Urinary bladder (tissue), 4 donors: ENCODE results near the gene DAND5. TPM values are rescaled to one million over a fixed set of nuclear protein-coding genes. Genes with fewer than 3 reads are reported as not detected.
A peak's percentile ranks its signal among the peaks of the same experiment; 100 is the strongest.

Experiments
- DNase-seq: peaks from one replicate; pipeline ENCODE4 v3.0.0-alpha.2; 2015; ENCODE audit errors: extremely low spot score
- H3K27ac ChIP-seq: one replicate; pipeline ENCODE4 v1.5.1; 2013; ENCODE audit warnings: low read depth, mild to moderate bottlenecking, moderate library complexity
- H3K36me3 ChIP-seq: one replicate; pipeline ENCODE4 v1.6.1; 2013; ENCODE audit warnings: mild to moderate bottlenecking, moderate library complexity; ENCODE audit not compliant: insufficient read depth
- H3K4me1 ChIP-seq: one replicate; pipeline ENCODE4 v1.6.1; 2013; ENCODE audit warnings: mild to moderate bottlenecking, moderate library complexity; ENCODE audit not compliant: insufficient read depth
- H3K4me3 ChIP-seq: one replicate; pipeline ENCODE4 v1.5.1; 2013; ENCODE audit warnings: low read depth, low read length
- WGBS: extraction: QIAGEN DNeasy Blood & Tissue Kit; methylation state at CpG from one replicate; pipeline ENCODE4 v1.1.7; 2013; 5-methylcytosine and 5-hydroxymethylcytosine counted together
- polyA plus RNA-seq: library from polyadenylated mRNA; stranded (reverse); fragments of 200-250 nt; gene quantifications from one replicate; pipeline ENCODE4 v1.2.3, GENCODE V29; 2013
- total RNA-seq: library from RNA; depleted of rRNA; stranded (reverse); fragments of >200 nt; gene quantifications from one replicate; pipeline ENCODE4 v1.2.3, GENCODE V29; 2014
- donor health status: healthy with polysubstance abuse.
- donor health status: healthy.

DAND5 gene
- total and polyA plus RNA-seq, 2 donors, result not detected

- Histone ChIP-seq H3K4me1 (no peaks in the 10 kb centered on the region), H3K36me3 (no peaks in the 10 kb centered on the region), H3K27ac (no peak overlapping the region), H3K4me3 (no peak overlapping the region)
- WGBS, result 60% methylated on average over 62 of the region's 62 CpGs
- DNase-seq, result no peak
These were observed 40.9 kb downstream of the DAND5 start for GRCh38 chr19:13010038-13010991.

- Histone ChIP-seq H3K4me1 (no peaks in the 10 kb centered on the region), H3K4me3 (no peak overlapping the region)
These were observed 41.7 kb downstream of the DAND5 start for GRCh38 chr19:13010992-13011652.

GRCh38 chr19:13011653-13012389 is 42.4 kb downstream of the DAND5 start:
- DNase-seq, result no peak
- H3K36me3 ChIP-seq, result no peaks in the 10 kb centered on the region
- peak overlapping the region; percentile 43 for H3K4me3 ChIP-seq
- 65% methylated on average over 54 of the region's 54 CpGs for WGBS
- peak overlapping the region; percentile 93 for H3K27ac ChIP-seq
- no peaks in the 10 kb centered on the region for H3K4me1 ChIP-seq

More at GRCh38 chr19:13010992-13011652, 41.7 kb downstream of the DAND5 start:
- Histone ChIP-seq H3K27ac (no peak overlapping the region), H3K36me3 (no peaks in the 10 kb centered on the region)
- DNase-seq, result no peak
- 57% methylated on average over 39 of the region's 39 CpGs for WGBS

GRCh38 chr19:13012390-13012689 is 43.0 kb downstream of the DAND5 start:
- Histone ChIP-seq H3K4me3 (peak overlapping the region; percentile 43), H3K36me3 (no peaks in the 10 kb centered on the region), H3K4me1 (no peaks in the 10 kb centered on the region), H3K27ac (peak overlapping the region; percentile 93)
- WGBS, result 51% methylated on average over 23 of the region's 23 CpGs
- DNase-seq, result no peak

- no peak for DNase-seq
- H3K27ac ChIP-seq, result peak overlapping the region; percentile 93
- H3K4me1 ChIP-seq, result no peaks in the 10 kb centered on the region
- peak overlapping the region; percentile 43 for H3K4me3 ChIP-seq
- 34% methylated on average over 52 of the region's 52 CpGs for WGBS
- no peaks in the 10 kb centered on the region for H3K36me3 ChIP-seq
These were observed 43.6 kb downstream of the DAND5 start for GRCh38 chr19:13012690-13013608.

- no peak for DNase-seq
- H3K36me3 ChIP-seq, result no peaks in the 10 kb centered on the region
- H3K4me1 ChIP-seq, result no peaks in the 10 kb centered on the region
- H3K4me3 ChIP-seq, result peak overlapping the region; percentile 43
- peak overlapping the region; percentile 93 for H3K27ac ChIP-seq
- WGBS, result 43% methylated on average over 20 of the region's 20 CpGs
These were observed 44.3 kb downstream of the DAND5 start for GRCh38 chr19:13013649-13014048.

GRCh38 chr19:13014101-13014920 is 44.9 kb downstream of the DAND5 start:
- no peak for DNase-seq
- 43% methylated on average over 35 of the region's 35 CpGs for WGBS
- Histone ChIP-seq H3K4me3 (peak overlapping the region; percentile 31), H3K36me3 (no peaks in the 10 kb centered on the region), H3K4me1 (no peaks in the 10 kb centered on the region), H3K27ac (peak overlapping the region; percentile 93)

GRCh38 chr19:13014921-13015280 is 45.5 kb downstream of the DAND5 start:
- Histone ChIP-seq H3K4me3 (no peak overlapping the region), H3K36me3 (no peaks in the 10 kb centered on the region), H3K4me1 (no peaks in the 10 kb centered on the region), H3K27ac (peak overlapping the region; percentile 82)
- WGBS, result 68% methylated on average over 4 of the region's 4 CpGs
- no peak for DNase-seq

- Histone ChIP-seq H3K27ac (peak overlapping the region; percentile 70), H3K4me1 (no peaks in the 10 kb centered on the region), H3K4me3 (no peak overlapping the region), H3K36me3 (no peaks in the 10 kb centered on the region)
- WGBS, result 41% methylated on average over 12 of the region's 12 CpGs
- DNase-seq, result no peak
These were observed 46.2 kb downstream of the DAND5 start for GRCh38 chr19:13015361-13016223.

GRCh38 chr19:13016245-13016627 is 46.9 kb downstream of the DAND5 start:
- 36% methylated on average over 7 of the region's 7 CpGs for WGBS
- H3K36me3 ChIP-seq, result no peaks in the 10 kb centered on the region
- no peak for DNase-seq
- H3K27ac ChIP-seq, result peak overlapping the region; percentile 64
- no peaks in the 10 kb centered on the region for H3K4me1 ChIP-seq
- no peak overlapping the region for H3K4me3 ChIP-seq

- Histone ChIP-seq H3K4me3 (peak overlapping the region; percentile 4), H3K36me3 (no peaks in the 10 kb centered on the region), H3K4me1 (no peaks in the 10 kb centered on the region), H3K27ac (peak overlapping the region; percentile 64)
- no peak for DNase-seq
- 34% methylated on average over 22 of the region's 22 CpGs for WGBS
These were observed 47.4 kb downstream of the DAND5 start for GRCh38 chr19:13016628-13017305.
